LNCaP clone FGC (cell line): ENCODE measurements around the gene CMBL.
A peak's percentile ranks its signal among the peaks of the same experiment; 100 is the strongest.

ENCODE experiments used
- DNase-seq: peaks from one replicate; pipeline ENCODE4 v3.0.0-alpha.2; 2011; ENCODE audit warnings: low read depth
- H3K4me3 ChIP-seq: 2 replicates; pipeline ENCODE4 v1.5.1; 2011; ENCODE audit warnings: mild to moderate bottlenecking, low read depth, low read length, control low read depth
- CTCF ChIP-seq: IDR thresholded peaks from 2 replicates; pipeline ENCODE4 v1.5.1; 2012; ENCODE audit warnings: mild to moderate bottlenecking; ENCODE audit not compliant: control insufficient read depth, insufficient read depth; ENCODE audit errors: extremely low read depth

The CMBL gene

GRCh38 chr5:10229306-10230048 is 78.2 kb downstream of the CMBL start:
- DNase-seq = no peak
- peak; percentile 24 for TF ChIP-seq CTCF
- H3K4me3 ChIP-seq = no peak overlapping the region

DNA sequence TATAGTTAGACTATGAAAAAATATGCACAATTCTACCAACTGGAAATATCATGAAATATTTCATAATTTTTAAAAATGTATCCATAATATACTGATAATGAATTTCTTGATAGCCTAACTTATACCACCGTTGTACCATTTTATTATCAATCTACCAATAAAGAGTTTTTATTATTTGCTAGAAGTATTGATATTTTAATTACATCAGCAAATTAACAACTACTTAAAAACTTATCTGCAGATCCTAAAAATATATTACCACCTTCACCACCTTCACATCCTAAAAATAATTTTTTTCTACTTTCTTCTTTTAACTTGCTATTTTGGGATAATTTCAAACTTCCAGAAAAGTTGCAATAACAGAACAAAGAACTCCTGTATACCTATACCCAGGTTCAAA is 79.4 kb downstream of the CMBL start:
- no peak for DNase-seq
- TF ChIP-seq CTCF = no peak
- H3K4me3 ChIP-seq = no peak overlapping the region
